Keratinocyte (primary cell): ENCODE measurements around the gene TMCC2. TPM values are rescaled to one million over a fixed set of nuclear protein-coding genes. Genes with fewer than 3 reads are reported as not detected.

Experiments used
- DNase-seq: peaks from one replicate; pipeline ENCODE4 v3.0.0-alpha.2; 2011; ENCODE audit warnings: low read depth, missing footprints, low spot score
- FAIRE-seq: peaks from 2 replicates; lab custom pipeline; 2011; peaks lifted over from hg19 to GRCh38; lab: Jason Lieb, UNC
- H2AFZ ChIP-seq: 2 replicates; pipeline ENCODE4 v1.6.0; 2012; ENCODE audit warnings: low read length, control low read depth, inconsistent platforms; ENCODE audit not compliant: control insufficient read depth
- H3K27ac ChIP-seq: 2 replicates; pipeline ENCODE4 v1.5.1; 2011; ENCODE audit warnings: low read length; ENCODE audit not compliant: control insufficient read depth, insufficient read depth
- H3K27me3 ChIP-seq: 3 replicates; pipeline ENCODE4 v1.6.0; 2011; ENCODE audit warnings: low read length; ENCODE audit not compliant: control insufficient read depth, insufficient read depth; ENCODE audit errors: extremely low read depth
- H3K36me3 ChIP-seq, 2 experiments: 2 replicates in 1 of 2; 3 replicates in 1 of 2; pipeline ENCODE4 v1.5.1; 2011; ENCODE audit warnings: low read length in 2 of 2, mild to moderate bottlenecking in 1 of 2; ENCODE audit not compliant: control insufficient read depth in 2 of 2, insufficient read depth in 2 of 2; ENCODE audit errors: extremely low read depth in 1 of 2
- H3K4me1 ChIP-seq: 3 replicates; pipeline ENCODE4 v1.5.1; 2011; ENCODE audit warnings: low read length; ENCODE audit not compliant: control insufficient read depth, insufficient read depth; ENCODE audit errors: extremely low read depth
- H3K4me2 ChIP-seq: 3 replicates; pipeline ENCODE4 v1.6.0; 2011; ENCODE audit warnings: low read depth, low read length; ENCODE audit not compliant: control insufficient read depth, insufficient read depth; ENCODE audit errors: extremely low read depth
- H3K4me3 ChIP-seq, 3 experiments: fragments of 200-600 bp in 1 of 3; sonication (generic) in 1 of 3; 2 replicates in 2 of 3; 3 replicates in 1 of 3; pipeline ENCODE4 v1.5.1; 2011 to 2016; ENCODE audit warnings: low read length in 3 of 3, mild to moderate bottlenecking in 3 of 3, control low read depth in 2 of 3, inconsistent platforms in 1 of 3, low read depth in 1 of 3, mixed read lengths in 1 of 3, mixed run types in 1 of 3, moderate library complexity in 1 of 3; ENCODE audit not compliant: control insufficient read depth in 2 of 3, insufficient read depth in 2 of 3; ENCODE audit errors: extremely low read depth in 1 of 3
- H3K79me2 ChIP-seq: 2 replicates; pipeline ENCODE4 v1.6.0; 2012; ENCODE audit warnings: low read length; ENCODE audit not compliant: control insufficient read depth, insufficient read depth
- H3K9ac ChIP-seq: 3 replicates; pipeline ENCODE4 v1.6.0; 2011; ENCODE audit warnings: low read length; ENCODE audit not compliant: control insufficient read depth, insufficient read depth; ENCODE audit errors: extremely low read depth
- H3K9me1 ChIP-seq: 3 replicates; pipeline ENCODE4 v1.6.0; 2011; ENCODE audit warnings: low read length; ENCODE audit not compliant: control insufficient read depth, insufficient read depth; ENCODE audit errors: extremely low read depth
- H3K9me3 ChIP-seq: 2 replicates; pipeline ENCODE4 v1.5.1; 2012; ENCODE audit warnings: low read depth, low read length; ENCODE audit not compliant: control insufficient read depth
- H4K20me1 ChIP-seq: 3 replicates; pipeline ENCODE4 v1.6.0; 2011; ENCODE audit warnings: low read length; ENCODE audit not compliant: control insufficient read depth, insufficient read depth; ENCODE audit errors: extremely low read depth
- EZH2 ChIP-seq: IDR thresholded peaks from one replicate; pipeline ENCODE4 v1.6.1; 2012; ENCODE audit warnings: inconsistent platforms, mild to moderate bottlenecking, low read length, moderate library complexity
- dilution Hi-C: fragments of 300-500 bp; cut with MboI; formaldehyde crosslinking; loops from one replicate; pipeline ENCODE4 v1.7.0; 2020; ENCODE audit warnings: low sequenced_read_pairs; ENCODE audit not compliant: extremely low pct_ligation_motif_present
- polyA plus RNA-seq, 5 experiments: library from polyadenylated mRNA; depleted of rRNA in 3 of 5; stranded (reverse) in 3 of 5; stranded (forward) in 1 of 5; unstranded in 1 of 5; fragments of >200 nt; gene quantifications; 1 replicate in 1 of 5; 2 replicates in 3 of 5; 3 replicates in 1 of 5; pipeline versions ENCODE4 v1.2.1 to v1.2.3, GENCODE V29; 2011 to 2012; ENCODE audit warnings: missing spikeins in 2 of 5, low read depth in 1 of 5, low replicate concordance in 1 of 5
- TF ChIP-seq, protein P1 (sequence below), 3 experiments: IDR thresholded peaks in 1 of 3; conservative IDR thresholded peaks in 1 of 3; optimal IDR thresholded peaks in 1 of 3; 2 replicates in 2 of 3; 3 replicates in 1 of 3; pipeline versions ENCODE3 to v1.5.1; 2011; ENCODE audit warnings: low read length in 3 of 3, mild to moderate bottlenecking in 3 of 3, moderate library complexity in 2 of 3, control low read depth in 1 of 3, inconsistent platforms in 1 of 3; ENCODE audit not compliant: insufficient read depth in 2 of 3; ENCODE audit errors: extremely low read depth in 1 of 3

The TMCC2 gene
- polyA plus RNA-seq, 1 donor (not counting 4 experiments of a cell fraction or from before 2014, with no cell fraction given), result 0.60 TPM

DNA sequence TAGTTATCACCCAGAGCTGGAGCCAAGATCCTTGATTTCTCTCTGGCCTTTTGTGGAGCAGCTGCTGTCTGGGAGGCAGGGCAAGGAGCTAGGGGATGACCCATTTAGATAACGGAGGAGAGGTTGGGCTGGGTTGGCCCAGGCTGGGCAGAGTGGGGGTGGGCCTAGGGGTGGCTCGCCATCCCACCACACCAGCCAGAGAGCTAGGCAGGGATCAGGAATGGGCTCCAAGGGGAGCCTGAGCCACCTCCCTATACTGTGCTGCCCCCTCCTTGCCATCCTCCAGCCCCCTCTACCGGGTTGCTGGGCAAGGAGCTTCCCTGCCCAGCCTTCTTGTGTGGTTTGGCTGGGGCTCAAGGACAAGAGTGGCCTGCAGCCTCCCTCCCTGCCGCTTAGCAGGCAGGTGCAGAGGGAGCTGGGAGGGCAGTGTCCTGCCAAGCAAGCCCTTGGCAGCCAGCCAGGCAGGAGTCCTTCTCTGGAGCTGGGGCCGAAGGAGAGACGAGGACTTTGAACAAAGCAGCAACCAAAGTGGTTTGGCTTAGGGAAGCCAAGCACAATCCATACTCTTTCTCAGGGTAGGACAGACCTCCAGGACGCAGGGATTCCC is 89.7 kb downstream of the TMCC2 start:
- Histone ChIP-seq H2AFZ (no peak overlapping the region), H3K9ac (peak overlapping the region; percentile 54), H3K4me2 (peak overlapping the region; percentile 97), H3K79me2 (peaks cover 87% of the 10 kb centered on the region), H3K4me3 (peak overlapping the region; percentile 60 to 91 (median 90)), H4K20me1 (peaks cover 6% of the 10 kb centered on the region), H3K27ac (peak overlapping the region; percentile 89), H3K36me3 (peaks cover under 1 to 5% of the 10 kb centered on the region in 2 experiments), H3K9me3 (no peaks in the 10 kb centered on the region), H3K4me1 (peaks cover 42% of the 10 kb centered on the region), H3K27me3 (no peaks in the 10 kb centered on the region), H3K9me1 (no peaks in the 10 kb centered on the region)
- no peak for DNase-seq
- FAIRE-seq, result no peak
- no peak for TF ChIP-seq EZH2
- TF ChIP-seq, protein P1, sequence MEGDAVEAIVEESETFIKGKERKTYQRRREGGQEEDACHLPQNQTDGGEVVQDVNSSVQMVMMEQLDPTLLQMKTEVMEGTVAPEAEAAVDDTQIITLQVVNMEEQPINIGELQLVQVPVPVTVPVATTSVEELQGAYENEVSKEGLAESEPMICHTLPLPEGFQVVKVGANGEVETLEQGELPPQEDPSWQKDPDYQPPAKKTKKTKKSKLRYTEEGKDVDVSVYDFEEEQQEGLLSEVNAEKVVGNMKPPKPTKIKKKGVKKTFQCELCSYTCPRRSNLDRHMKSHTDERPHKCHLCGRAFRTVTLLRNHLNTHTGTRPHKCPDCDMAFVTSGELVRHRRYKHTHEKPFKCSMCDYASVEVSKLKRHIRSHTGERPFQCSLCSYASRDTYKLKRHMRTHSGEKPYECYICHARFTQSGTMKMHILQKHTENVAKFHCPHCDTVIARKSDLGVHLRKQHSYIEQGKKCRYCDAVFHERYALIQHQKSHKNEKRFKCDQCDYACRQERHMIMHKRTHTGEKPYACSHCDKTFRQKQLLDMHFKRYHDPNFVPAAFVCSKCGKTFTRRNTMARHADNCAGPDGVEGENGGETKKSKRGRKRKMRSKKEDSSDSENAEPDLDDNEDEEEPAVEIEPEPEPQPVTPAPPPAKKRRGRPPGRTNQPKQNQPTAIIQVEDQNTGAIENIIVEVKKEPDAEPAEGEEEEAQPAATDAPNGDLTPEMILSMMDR (optimal IDR thresholded peaks at IDR 0.05 in 1 of 3, IDR thresholded peaks at IDR 0.05 in 1 of 3, conservative IDR thresholded peaks at IDR 0.05 in 1 of 3; ENCODE audit: extremely low read depth in 1 of 3, insufficient read depth in 2 of 3, low read length in 3 of 3), result peak in 1 of 3 experiments; percentile 37
- dilution Hi-C loops, result no loop called here

DNA sequence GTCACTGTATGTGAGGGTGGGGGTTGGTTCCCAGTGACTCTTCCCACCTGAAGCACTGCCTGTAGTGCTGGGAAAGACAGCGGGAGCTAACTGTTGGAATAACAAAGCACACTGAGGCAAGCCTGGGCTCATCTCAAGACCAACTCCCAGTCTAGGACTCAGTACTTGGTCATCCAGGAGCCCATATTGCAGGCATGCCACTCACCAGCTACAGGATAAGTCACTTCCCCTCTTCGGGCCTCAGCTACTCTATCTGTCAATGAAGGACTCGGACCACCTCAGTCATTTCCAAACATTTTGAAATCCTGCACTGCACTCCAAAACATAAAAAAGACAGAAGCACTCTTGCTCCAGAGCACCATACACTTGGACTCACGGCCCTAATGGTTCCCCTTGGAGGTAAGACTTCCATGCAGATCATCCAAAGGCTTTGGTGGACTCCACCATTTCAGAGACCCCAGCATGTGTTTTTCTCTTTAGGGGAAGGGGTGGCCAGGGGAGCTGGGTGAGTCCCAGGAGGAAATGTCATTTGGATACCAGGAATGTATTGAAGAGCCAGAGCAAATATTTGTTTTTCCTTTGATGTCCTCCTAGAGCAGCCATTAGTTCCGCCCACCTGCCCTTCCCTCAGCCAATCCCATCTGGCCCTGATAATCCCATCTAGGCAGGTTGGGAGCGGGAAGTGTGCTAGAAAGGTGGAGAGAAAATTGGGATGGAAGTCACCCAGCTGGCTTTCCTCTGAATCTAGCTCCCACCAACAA is 90.7 kb downstream of the TMCC2 start:
- no peak overlapping the region for H2AFZ ChIP-seq
- H3K79me2 ChIP-seq, result peaks cover 77% of the 10 kb centered on the region
- H3K4me3 ChIP-seq, result peak overlapping the region; percentile 63 to 91 (median 90)
- peaks cover 6% of the 10 kb centered on the region for H4K20me1 ChIP-seq
- H3K27me3 ChIP-seq, result no peaks in the 10 kb centered on the region
- DNase-seq (peak; percentile 87), FAIRE-seq (peak; percentile 94)
- dilution Hi-C loops, result no loop called here
- H3K36me3 ChIP-seq, result peaks cover 0 to 4% of the 10 kb centered on the region in 2 experiments
- TF ChIP-seq, protein P1 (optimal IDR thresholded peaks at IDR 0.05 in 1 of 3, IDR thresholded peaks at IDR 0.05 in 1 of 3, conservative IDR thresholded peaks at IDR 0.05 in 1 of 3; ENCODE audit: extremely low read depth in 1 of 3, insufficient read depth in 2 of 3, low read length in 3 of 3), result no peak
- no peak for TF ChIP-seq EZH2
- peak overlapping the region; percentile 54 for H3K9ac ChIP-seq
- peaks cover 42% of the 10 kb centered on the region for H3K4me1 ChIP-seq
- no peaks in the 10 kb centered on the region for H3K9me3 ChIP-seq
- H3K4me2 ChIP-seq, result peak overlapping the region; percentile 97
- peak overlapping the region; percentile 89 for H3K27ac ChIP-seq
- no peaks in the 10 kb centered on the region for H3K9me1 ChIP-seq
